Measurements from ENCODE around the gene COL9A3. TPM values are rescaled to one million over a fixed set of nuclear protein-coding genes. Genes with fewer than 3 reads are reported as not detected.

The COL9A3 gene
- total and polyA plus RNA-seq, 12 donors, result 0.45 to 15.2 (median 2.3) TPM

- no peak for DNase-seq
- Histone ChIP-seq H3K27ac (no peak overlapping the region), H3K4me1 (peaks cover 4 to 41% (median 31%) of the 10 kb centered on the region in 9 donors), H3K27me3 (no peaks in the 10 kb centered on the region), H3K9me3 (no peaks in the 10 kb centered on the region), H3K36me3 (peaks cover 0 to 3% (median 0%) of the 10 kb centered on the region in 9 donors), H3K4me3 (no peak overlapping the region)
- TF ChIP-seq, protein P1, sequence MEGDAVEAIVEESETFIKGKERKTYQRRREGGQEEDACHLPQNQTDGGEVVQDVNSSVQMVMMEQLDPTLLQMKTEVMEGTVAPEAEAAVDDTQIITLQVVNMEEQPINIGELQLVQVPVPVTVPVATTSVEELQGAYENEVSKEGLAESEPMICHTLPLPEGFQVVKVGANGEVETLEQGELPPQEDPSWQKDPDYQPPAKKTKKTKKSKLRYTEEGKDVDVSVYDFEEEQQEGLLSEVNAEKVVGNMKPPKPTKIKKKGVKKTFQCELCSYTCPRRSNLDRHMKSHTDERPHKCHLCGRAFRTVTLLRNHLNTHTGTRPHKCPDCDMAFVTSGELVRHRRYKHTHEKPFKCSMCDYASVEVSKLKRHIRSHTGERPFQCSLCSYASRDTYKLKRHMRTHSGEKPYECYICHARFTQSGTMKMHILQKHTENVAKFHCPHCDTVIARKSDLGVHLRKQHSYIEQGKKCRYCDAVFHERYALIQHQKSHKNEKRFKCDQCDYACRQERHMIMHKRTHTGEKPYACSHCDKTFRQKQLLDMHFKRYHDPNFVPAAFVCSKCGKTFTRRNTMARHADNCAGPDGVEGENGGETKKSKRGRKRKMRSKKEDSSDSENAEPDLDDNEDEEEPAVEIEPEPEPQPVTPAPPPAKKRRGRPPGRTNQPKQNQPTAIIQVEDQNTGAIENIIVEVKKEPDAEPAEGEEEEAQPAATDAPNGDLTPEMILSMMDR (IDR thresholded peaks at IDR 0.05), result no peak
- ATAC-seq, result no peak
- WGBS, 2 donors, result 77 to 81% methylated on average over 9 of the region's 9 CpGs
- intact Hi-C loops (cut with DNase I), result loop anchor here in 9 of 10 donors (2.0 to 10.0 kb wide), 6 partner anchors 125 to 388 kb away; partner anchors contain the start of gene CABLES2 (in 2 of the 9)
These were observed 24.5 kb upstream of the COL9A3 start for GRCh38 chr20:62792182-62792939.

DNA sequence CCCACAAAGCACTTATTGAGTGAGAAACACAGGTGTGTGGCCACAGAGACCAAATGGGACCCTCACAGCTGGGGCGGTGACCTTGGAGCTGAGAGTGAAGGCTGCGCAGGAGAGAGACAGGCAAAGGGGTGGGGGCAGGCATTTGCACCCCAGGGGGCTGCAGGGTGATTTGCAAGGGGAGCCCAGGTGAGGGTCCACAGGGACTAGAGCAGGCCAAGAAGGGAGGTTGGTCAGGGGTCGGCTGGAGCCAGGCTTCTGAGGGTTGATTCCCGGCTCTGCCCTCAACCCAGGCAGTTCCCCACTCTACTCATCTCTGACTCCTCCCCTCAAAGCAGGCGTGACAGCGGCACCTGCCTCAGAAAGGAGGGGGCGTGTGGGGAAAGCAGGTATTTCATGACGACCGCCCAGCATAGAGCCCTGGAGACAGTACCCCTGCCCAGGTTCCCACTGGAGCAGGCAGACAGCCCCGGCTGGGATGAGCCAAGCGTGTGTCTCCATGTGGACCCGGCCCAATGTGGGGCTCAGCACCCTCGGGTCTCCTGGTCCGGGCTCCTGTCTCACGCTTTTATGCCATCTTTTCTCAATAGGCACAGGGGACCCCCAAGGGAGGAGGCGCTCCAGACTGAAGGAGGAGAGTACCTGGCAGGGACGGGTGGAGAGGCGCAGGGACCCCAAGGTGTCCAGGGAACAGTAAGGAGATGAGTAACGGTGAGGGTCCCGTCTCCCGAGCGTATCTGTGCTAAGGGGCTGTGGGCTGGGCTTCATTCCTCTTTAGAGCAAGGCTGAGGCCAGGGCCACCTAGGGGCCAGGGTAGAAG is 23.7 kb upstream of the COL9A3 start:
- Histone ChIP-seq H3K27ac (peak overlapping the region in 9 of 10 donors; percentile 79 to 96 (median 89)), H3K36me3 (peaks cover 0 to 11% (median 0%) of the 10 kb centered on the region in 9 donors), H3K27me3 (no peaks in the 10 kb centered on the region), H3K9me3 (no peaks in the 10 kb centered on the region), H3K4me3 (peak overlapping the region in 5 of 10 donors; percentile 32 to 74 (median 46)), H3K4me1 (peaks cover 6 to 49% (median 38%) of the 10 kb centered on the region in 9 donors)
- intact Hi-C loops (cut with DNase I), result loop anchor here in 9 of 10 donors (2.0 to 10.0 kb wide), 6 partner anchors 126 to 388 kb away; partner anchors contain the start of gene CABLES2 (in 2 of the 9)
- WGBS, 2 donors, result 90 to 91% methylated on average over 22 of the region's 22 CpGs
- ATAC-seq (no peak), DNase-seq (no peak)
- TF ChIP-seq, protein P1 (IDR thresholded peaks at IDR 0.05), result no peak

DNA sequence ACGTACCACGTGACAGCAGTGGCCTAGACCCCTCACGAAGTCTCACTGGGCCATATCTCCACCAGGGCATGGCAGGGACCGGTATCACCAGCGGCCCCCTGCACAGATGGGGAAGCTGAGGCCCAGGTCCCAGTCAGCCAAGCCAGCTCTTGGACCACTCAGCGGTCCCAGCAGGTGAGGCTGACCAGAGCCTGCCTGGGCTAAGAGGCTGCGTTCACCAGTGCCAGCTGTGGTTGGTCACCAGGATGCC is 23.2 kb upstream of the COL9A3 start:
- no peaks in the 10 kb centered on the region for H3K9me3 ChIP-seq
- intact Hi-C loops (cut with DNase I), result loop anchor here in 9 of 10 donors (2.0 to 10.0 kb wide), 6 partner anchors 126 to 389 kb away; partner anchors contain the start of gene CABLES2 (in 2 of the 9)
- TF ChIP-seq, protein P1 (IDR thresholded peaks at IDR 0.05), result no peak
- H3K27me3 ChIP-seq, result no peaks in the 10 kb centered on the region
- H3K36me3 ChIP-seq, result peaks cover 0 to 17% (median 0%) of the 10 kb centered on the region in 9 donors
- peak overlapping the region in 9 of 10 donors; percentile 16 to 74 (median 42) for H3K4me3 ChIP-seq
- peak overlapping the region; percentile 35 to 96 (median 89) for H3K27ac ChIP-seq
- DNase-seq (no peak), ATAC-seq (no peak)
- 60 to 64% methylated on average over 7 of the region's 7 CpGs for WGBS, 2 donors
- H3K4me1 ChIP-seq, result peaks cover 6 to 50% (median 38%) of the 10 kb centered on the region in 9 donors

Measured in heart right ventricle (tissue), 16 donors.